HG02885 (cell line): ENCODE data around the gene FEN1.

ENCODE experiments used
- ATAC-seq: cut with Tn5 transposase; IDR thresholded peaks from one replicate; pipeline ENCODE4 v1.9.1; 2021; ENCODE audit warnings: mild to moderate bottlenecking; ENCODE audit not compliant: unreplicated experiment, poor library complexity

The FEN1 gene

GRCh38 chr11:61838501-61838900 lies 45.8 kb downstream of the FEN1 start:
- no peak for ATAC-seq

- ATAC-seq, result no peak
Observed at GRCh38 chr11:61838921-61839320, 46.2 kb downstream of the FEN1 start.

- ATAC-seq, result no peak
Observed at GRCh38 chr11:61839742-61840141, 47.0 kb downstream of the FEN1 start.

GRCh38 chr11:61840371-61840770 lies 47.7 kb downstream of the FEN1 start:
- ATAC-seq, result no peak

GRCh38 chr11:61841636-61842527 lies 49.2 kb downstream of the FEN1 start:
- no peak for ATAC-seq

GRCh38 chr11:61842528-61842820 lies 49.8 kb downstream of the FEN1 start:
- no peak for ATAC-seq

GRCh38 chr11:61844909-61845565 lies 52.3 kb downstream of the FEN1 start:
- ATAC-seq, result no peak

GRCh38 chr11:61846362-61847020 lies 53.8 kb downstream of the FEN1 start:
- no peak for ATAC-seq
